Head of caudate nucleus (tissue), 42 donors: Measurements from ENCODE around the gene C1QTNF5.

Source experiments
- DNase-seq, 42 donors: peaks; one replicate each; pipeline versions ENCODE4 v3.0.0 to v3.0.0-alpha.2; 2020 to 2021; ENCODE audit warnings: mixed read lengths in 7 of 42
- intact Hi-C: fragments of 100-400 bp; cut with DNase I; formaldehyde crosslinking; loops from one replicate; pipeline ENCODE4 v1.15.0; 2022

Gene C1QTNF5

GRCh38 chr11:119374632-119375336 is 34.1 kb upstream of the C1QTNF5 start:
- peak in 39 of 42 donors; percentile 55 to 89 (median 77) for DNase-seq
- intact Hi-C loops = loop anchor here (5.0 kb wide), 1 partner anchor 37 kb away; no protein-coding TSS in a partner anchor

- intact Hi-C loops = loop anchor here (5.0 kb wide), 1 partner anchor 37 kb away; no protein-coding TSS in a partner anchor
- peak; percentile 75 to 96 (median 89) for DNase-seq
Observed at GRCh38 chr11:119373921-119374631, 33.4 kb upstream of the C1QTNF5 start.

DNA sequence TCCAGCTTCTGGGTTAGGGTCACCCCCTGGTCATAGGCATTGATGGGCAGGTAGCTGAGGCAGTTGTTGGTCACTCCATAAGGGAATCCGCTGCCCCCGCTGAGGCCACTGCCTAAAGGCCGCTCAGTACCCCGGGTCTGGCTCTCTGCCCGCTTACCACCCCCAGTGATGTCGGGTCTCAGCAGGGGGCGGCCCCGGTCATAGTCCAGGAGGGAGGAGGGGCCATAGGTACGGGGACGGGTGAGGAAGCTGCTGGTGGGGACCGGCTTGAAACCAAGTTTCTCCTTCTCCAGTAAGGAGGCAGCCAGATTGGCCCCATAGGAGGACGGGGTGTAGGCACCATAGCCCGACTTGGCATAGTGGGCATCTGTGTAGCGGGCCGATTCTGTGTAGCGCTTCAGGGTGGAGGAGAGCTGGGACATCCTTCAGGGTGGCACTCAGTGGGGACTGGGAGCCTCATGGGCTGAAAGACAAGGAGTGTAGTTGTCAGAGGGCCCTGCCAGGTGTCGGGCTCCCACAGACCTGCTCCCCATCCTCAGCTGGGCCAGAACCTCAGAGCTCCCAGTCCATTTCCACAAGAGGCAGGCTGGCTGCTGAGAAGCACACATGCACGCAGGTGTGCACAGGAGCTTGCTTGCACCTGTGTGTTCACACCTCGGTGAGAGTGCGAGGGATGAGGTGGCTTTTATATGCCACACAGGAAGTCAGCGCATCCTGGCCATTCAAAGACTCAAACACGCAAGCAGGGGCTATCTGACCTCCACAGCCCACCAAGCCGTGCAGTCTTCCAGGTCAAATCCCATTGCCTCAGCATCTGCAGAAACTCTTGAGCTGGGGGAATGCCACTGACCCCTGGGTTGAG is 32.6 kb upstream of the C1QTNF5 start:
- intact Hi-C loops = loop anchor here (5.0 kb wide), 1 partner anchor 36 kb away; no protein-coding TSS in a partner anchor
- peak in 2 of 42 donors; percentile 10 to 28 for DNase-seq

GRCh38 chr11:119372260-119373058 is 31.8 kb upstream of the C1QTNF5 start:
- intact Hi-C loops = loop anchor here (5.0 kb wide), 1 partner anchor 35 kb away; no protein-coding TSS in a partner anchor
- DNase-seq = peak in 1 of 42 donors; percentile 30

GRCh38 chr11:119371778-119372182 is 31.1 kb upstream of the C1QTNF5 start:
- DNase-seq = peak in 30 of 42 donors; percentile 35 to 85 (median 68)

GRCh38 chr11:119371067-119371601 is 30.5 kb upstream of the C1QTNF5 start:
- intact Hi-C loops = loop anchor here (5.0 kb wide), 1 partner anchor 34 kb away; no protein-coding TSS in a partner anchor
- peak in 1 of 42 donors; percentile 26 for DNase-seq

More at GRCh38 chr11:119371778-119372182, 31.1 kb upstream of the C1QTNF5 start:
- intact Hi-C loops = loop anchor here (5.0 kb wide), 1 partner anchor 34 kb away; no protein-coding TSS in a partner anchor

GRCh38 chr11:119370486-119371046 is 29.9 kb upstream of the C1QTNF5 start:
- DNase-seq = peak in 2 of 42 donors; percentile 33 to 43
- intact Hi-C loops = loop anchor here (5.0 kb wide), 1 partner anchor 33 kb away; no protein-coding TSS in a partner anchor

DNA sequence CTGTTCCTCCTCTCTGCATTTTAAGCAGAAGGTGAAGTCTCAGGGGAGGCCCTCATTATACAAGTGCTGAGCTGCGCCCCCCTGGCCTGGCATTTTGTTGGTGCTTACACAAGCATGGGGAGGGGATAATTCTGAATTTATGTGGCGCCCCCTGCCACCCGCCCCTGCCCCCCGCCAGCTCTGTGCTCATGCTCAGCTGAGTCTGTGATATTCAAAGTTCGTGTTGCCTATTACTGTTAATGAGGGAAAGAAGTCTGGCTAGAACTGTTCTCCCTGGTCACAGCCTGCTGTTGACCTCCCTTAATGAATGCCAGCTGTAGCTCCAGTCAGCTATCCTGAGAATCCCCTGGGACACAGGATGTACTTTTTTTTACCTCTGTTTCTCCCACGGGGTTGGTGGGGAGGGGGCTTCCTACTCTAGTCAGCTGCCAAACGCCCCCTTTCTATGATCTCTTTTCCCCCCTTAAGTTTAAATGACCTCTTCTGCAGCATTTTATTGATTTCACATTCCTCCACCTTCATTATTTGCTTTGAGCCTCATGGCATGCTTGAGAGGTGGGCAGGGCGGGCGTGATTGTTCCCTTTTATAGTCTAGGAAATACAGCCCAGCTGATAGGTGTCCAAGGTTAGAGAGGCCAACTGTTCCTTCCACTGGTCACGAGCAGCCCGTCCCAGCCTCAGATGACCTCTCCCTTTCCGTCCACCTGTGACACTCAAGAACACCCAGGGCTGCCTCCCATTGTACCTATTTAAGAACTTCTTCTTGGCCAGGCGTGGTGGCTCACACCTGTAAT is 28.6 kb upstream of the C1QTNF5 start:
- intact Hi-C loops = no loop called here
- peak in 2 of 42 donors; percentile 12 to 25 for DNase-seq

- DNase-seq = peak in 25 of 42 donors; percentile 29 to 87 (median 68)
- intact Hi-C loops = no loop called here
Observed at GRCh38 chr11:119368121-119369034, 27.7 kb upstream of the C1QTNF5 start.

DNA sequence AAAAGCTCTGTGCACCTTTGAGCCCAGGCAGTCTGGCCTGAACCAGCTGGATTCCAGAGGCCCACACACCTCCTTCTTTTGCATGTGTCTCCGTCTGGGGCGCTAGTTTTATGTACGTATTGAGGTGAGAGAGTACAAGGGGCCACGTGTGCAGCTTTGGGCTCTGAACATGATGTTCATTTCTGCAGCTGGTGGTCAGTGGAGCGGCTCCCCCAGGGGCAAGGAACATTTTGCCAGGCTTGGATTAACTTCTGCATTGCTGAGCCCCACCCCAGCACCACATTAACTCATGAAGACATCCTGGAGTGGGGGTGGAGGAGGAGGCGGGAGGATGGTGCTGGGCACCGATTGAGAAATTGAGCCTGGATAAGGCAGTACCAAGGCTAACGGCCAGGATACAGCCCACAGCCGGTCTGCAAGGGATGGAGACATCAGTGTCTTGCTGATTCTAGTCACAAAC is 27.0 kb upstream of the C1QTNF5 start:
- peak in 3 of 42 donors; percentile 17 to 51 (median 20) for DNase-seq

DNA sequence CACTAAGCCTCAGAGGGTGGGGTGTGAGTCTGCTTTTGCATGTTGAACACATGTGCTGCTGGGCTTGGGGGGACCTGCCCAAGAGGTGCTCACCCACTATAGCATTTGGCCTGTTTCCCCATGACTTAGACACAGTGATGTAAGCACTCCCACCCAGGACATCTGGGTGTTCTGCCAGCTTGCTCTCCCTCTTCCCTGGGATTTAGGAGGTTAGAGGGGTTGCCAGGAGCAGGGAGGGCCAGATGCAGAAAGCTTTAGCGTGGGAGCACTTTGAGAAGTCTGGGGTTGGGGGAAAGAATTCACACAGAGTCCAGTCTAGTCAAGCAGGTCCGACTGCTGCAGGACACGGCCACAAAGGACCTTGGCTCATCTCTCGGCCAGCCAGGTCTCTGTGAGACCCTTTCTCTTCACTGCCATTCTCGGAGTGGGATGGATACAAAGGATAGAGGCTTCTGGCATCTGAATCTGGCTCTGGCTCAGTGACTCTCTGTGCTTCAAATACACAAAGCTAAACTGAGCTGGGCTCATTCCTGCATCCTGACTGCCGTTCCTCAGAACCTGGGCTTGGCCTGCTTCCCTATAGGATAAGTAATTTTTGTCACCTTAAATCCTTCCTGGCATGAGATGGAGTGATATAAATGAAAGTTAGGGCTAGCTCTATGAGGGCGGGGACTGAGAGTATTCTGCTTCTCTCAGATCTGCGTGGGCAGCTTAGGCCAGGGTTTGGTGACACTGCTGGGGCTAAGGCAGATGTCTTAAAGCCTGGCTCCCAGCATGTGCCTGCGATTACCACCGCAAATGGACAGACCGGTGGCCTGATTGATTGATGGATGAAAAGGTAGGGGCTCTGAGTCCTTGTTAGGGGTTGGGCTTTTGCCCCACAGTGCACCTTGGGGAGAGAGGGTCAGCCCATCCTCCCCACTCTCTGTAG is 26.3 kb upstream of the C1QTNF5 start:
- DNase-seq = peak in 3 of 42 donors; percentile 20 to 55 (median 25)
- intact Hi-C loops = no loop called here

More for the DNA sequence above, 27.0 kb upstream of the C1QTNF5 start:
- intact Hi-C loops = no loop called here

- intact Hi-C loops = no loop called here
- peak in 3 of 42 donors; percentile 26 to 61 (median 52) for DNase-seq
Observed at GRCh38 chr11:119365071-119365591, 24.4 kb upstream of the C1QTNF5 start.

DNA sequence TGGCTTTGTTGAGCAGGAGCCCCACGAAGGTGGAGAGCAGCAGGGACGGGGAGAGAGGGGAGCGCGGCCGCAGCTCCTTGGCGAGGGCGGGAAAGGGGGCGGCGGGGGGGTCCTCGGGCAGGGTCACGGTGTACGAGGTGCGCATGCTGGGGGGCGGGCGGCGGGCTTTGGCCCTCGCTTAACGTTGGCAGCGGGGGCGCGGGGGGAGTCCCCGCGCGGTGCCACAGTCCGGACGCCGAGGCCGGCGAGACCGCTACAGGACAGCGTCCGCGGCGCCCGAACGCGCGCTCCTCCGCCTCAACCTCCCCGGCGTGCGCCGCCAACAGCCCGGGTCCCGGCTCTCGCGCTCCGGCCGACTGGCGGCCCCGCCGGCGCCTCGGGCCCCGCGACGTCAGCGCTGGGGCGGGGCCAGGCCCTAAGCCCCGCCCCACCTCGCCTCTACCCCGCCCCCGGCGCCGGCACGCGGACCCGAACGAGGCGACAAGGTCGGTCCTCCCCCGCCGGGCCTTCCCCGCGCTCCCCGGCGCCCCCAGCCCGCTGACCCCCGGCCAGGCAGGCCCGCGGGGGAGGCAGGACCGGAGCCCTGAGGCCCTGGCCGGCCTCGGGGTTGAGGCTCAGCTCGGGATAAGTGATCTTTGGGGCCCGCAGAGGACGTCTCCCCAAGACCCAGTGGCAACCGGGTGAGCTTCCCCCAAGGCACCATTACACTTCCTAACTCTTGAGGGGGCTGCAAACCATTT is 23.3 kb upstream of the C1QTNF5 start:
- DNase-seq = peak in 41 of 42 donors; percentile 69 to 94 (median 86)
- intact Hi-C loops = no loop called here
